HG03432 (cell line): ENCODE measurements around the gene BATF3.
"Not testable (repeated sequence)": the region's sequence is repeated elsewhere in the genome, so short reads cannot be mapped to it uniquely, and the experiment has no call there.

Experiments
- ATAC-seq: cut with Tn5 transposase; IDR thresholded peaks from one replicate; pipeline ENCODE4 v1.9.1; 2021; ENCODE audit warnings: mild to moderate bottlenecking, moderate library complexity; ENCODE audit not compliant: unreplicated experiment

Gene BATF3

GRCh38 chr1:212664409-212665199 is 35.0 kb downstream of the BATF3 start:
- no peak for ATAC-seq

- ATAC-seq = not testable (repeated sequence)
Measured at GRCh38 chr1:212658250-212658649, 41.4 kb downstream of the BATF3 start.

- ATAC-seq = no peak
Measured at GRCh38 chr1:212656730-212657129, 42.9 kb downstream of the BATF3 start.

GRCh38 chr1:212655668-212656440 is 43.8 kb downstream of the BATF3 start:
- ATAC-seq = no peak

GRCh38 chr1:212652609-212653008 is 47.0 kb downstream of the BATF3 start:
- no peak for ATAC-seq

GRCh38 chr1:212651977-212652376 is 47.7 kb downstream of the BATF3 start:
- no peak for ATAC-seq

- ATAC-seq = no peak
Measured at GRCh38 chr1:212651521-212651920, 48.1 kb downstream of the BATF3 start.

- no peak for ATAC-seq
Measured at GRCh38 chr1:212650228-212650627, 49.4 kb downstream of the BATF3 start.

GRCh38 chr1:212649020-212649419 is 50.6 kb downstream of the BATF3 start:
- ATAC-seq = no peak

- ATAC-seq = no peak
Measured at GRCh38 chr1:212648431-212648830, 51.2 kb downstream of the BATF3 start.

GRCh38 chr1:212647004-212647403 is 52.6 kb downstream of the BATF3 start:
- no peak for ATAC-seq

- no peak for ATAC-seq
Measured at GRCh38 chr1:212646588-212646987, 53.1 kb downstream of the BATF3 start.

GRCh38 chr1:212645546-212646543 is 53.8 kb downstream of the BATF3 start:
- ATAC-seq = no peak

GRCh38 chr1:212644866-212645545 is 54.6 kb downstream of the BATF3 start:
- no peak for ATAC-seq

- no peak for ATAC-seq
Measured at GRCh38 chr1:212643877-212644276, 55.8 kb downstream of the BATF3 start.

- no peak for ATAC-seq
Measured at GRCh38 chr1:212641956-212642355, 57.7 kb downstream of the BATF3 start.

- no peak for ATAC-seq
Measured at GRCh38 chr1:212640223-212640878, 59.3 kb downstream of the BATF3 start.

- ATAC-seq = not testable (repeated sequence)
Measured at GRCh38 chr1:212639524-212639923, 60.1 kb downstream of the BATF3 start.

- no peak for ATAC-seq
Measured at GRCh38 chr1:212638492-212639151, 61.0 kb downstream of the BATF3 start.
